ENCODE measurements around the gene SPATA32. TPM values are rescaled to one million over a fixed set of nuclear protein-coding genes. Genes with fewer than 3 reads are reported as not detected.
A peak's percentile ranks its signal among the peaks of the same experiment; 100 is the strongest.
"Not testable (repeated sequence)": the region's sequence is repeated elsewhere in the genome, so short reads cannot be mapped to it uniquely, and the experiment has no call there.

The SPATA32 gene
- total RNA-seq, 2 donors from 2014 or later: not detected

DNA sequence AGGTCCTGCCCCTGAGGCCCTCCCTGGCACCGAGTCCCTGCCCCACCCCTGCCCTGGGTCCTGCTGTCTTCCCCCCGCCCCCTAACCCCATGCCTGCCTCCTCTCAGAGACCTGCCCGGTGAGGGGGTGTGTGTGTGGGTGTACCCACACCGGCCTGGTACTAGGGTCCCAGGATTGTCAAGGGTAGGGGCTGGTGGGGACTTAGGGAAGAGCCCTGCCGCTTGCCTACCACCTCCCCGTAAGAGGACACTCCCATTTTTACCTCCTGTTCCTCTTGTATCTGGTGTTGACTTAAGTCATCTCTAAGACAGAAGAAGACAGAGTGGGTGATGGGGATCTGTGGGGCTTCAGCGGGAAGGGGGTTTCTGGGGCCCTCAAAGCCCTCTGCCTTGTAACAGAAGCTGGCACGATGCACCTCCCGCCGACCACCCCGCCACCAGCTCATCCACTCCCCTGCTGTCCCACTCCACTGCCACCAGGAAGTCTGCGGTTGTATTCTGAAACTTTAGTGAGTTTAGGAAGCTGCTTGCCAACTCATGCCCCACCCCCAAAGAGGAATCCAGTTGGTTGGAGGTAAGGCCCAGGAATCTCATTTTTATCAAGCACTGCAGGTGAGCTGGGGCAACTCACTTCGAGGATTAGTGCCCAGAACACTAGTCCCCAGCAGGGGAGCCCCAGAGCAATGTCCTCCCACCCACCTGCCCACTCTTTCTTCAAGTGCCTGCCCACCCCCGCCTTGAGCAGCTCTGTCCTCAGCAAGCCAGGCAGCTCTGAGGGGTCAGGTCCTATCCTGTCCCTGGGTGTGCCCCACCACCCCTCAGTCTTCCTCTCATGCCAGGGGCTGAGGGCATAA is 5.6 kb downstream of the SPATA32 start:
- intact Hi-C loops (cut with DNase I): no loop called here
- DNase-seq (ENCODE audit: low spot score): no peak

GRCh38 chr17:45255358-45255757 is 6.5 kb downstream of the SPATA32 start:
- no peak for DNase-seq (ENCODE audit: low spot score)
- intact Hi-C loops (cut with DNase I): no loop called here

DNA sequence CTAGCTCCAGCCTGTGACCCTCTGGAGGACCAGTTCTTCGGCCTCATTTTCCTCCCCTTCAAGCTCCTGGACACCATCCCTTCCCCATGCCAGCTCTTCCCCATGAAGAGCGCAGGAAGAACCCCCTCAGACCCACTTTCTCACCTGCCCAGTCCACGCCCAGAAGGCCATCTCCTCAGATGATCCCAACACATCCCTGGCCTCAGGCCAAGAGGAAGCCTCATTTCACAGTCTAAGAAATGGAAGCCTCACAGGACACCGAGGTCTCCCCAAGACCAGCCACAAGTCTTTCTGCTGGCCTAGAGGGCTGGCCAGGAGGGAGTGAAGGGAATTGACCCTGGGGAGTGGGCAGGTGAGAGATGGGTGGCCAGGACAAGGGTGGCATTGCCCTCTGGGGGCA is 8.0 kb downstream of the SPATA32 start:
- DNase-seq (ENCODE audit: low spot score): no peak
- intact Hi-C loops (cut with DNase I): no loop called here

GRCh38 chr17:45253237-45253636 is 8.7 kb downstream of the SPATA32 start:
- intact Hi-C loops (cut with DNase I); DNase-seq (ENCODE audit: low spot score): not testable (repeated sequence)

- intact Hi-C loops (cut with DNase I): no loop called here
- no peak for DNase-seq (ENCODE audit: low spot score)
Measured at GRCh38 chr17:45251931-45252330, 10.0 kb downstream of the SPATA32 start.

GRCh38 chr17:45248132-45248957 is 13.5 kb downstream of the SPATA32 start:
- intact Hi-C loops (cut with DNase I): loop anchor here in 1 of 2 donors (5.0 kb wide), 1 partner anchor 859 kb away; no protein-coding TSS in a partner anchor
- no peak for DNase-seq (ENCODE audit: low spot score)

- peak; percentile 93 for DNase-seq (ENCODE audit: low spot score)
- intact Hi-C loops (cut with DNase I): loop anchor here in 1 of 2 donors (5.0 kb wide), 1 partner anchor 860 kb away; no protein-coding TSS in a partner anchor
Measured at GRCh38 chr17:45247429-45248131, 14.3 kb downstream of the SPATA32 start.

GRCh38 chr17:45246861-45247428 is 14.9 kb downstream of the SPATA32 start:
- DNase-seq (ENCODE audit: low spot score): no peak
- intact Hi-C loops (cut with DNase I): loop anchor here in 1 of 2 donors (5.0 kb wide), 1 partner anchor 860 kb away; no protein-coding TSS in a partner anchor

DNA sequence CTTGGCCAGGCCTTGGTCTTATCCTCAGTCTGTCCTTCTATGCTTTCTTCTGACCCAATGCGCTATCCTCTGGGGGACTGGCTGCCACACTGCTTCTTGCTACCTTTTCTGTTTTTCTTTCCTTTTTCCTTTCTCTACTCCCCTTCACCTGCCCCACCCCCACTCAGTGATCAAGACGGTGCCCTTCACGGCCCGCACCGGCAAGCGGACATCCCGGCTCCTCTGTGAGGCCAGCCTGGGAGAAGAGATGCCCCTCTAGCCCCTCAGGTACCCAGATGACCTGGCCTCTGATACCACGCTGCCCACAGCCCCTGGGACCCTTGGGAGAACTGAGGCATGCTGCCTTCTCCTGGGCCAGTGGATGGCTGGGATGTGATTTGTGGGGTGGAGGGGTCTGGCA is 15.6 kb downstream of the SPATA32 start:
- intact Hi-C loops (cut with DNase I): loop anchor here in 1 of 2 donors (5.0 kb wide), 1 partner anchor 861 kb away; no protein-coding TSS in a partner anchor
- DNase-seq (ENCODE audit: low spot score): no peak

DNA sequence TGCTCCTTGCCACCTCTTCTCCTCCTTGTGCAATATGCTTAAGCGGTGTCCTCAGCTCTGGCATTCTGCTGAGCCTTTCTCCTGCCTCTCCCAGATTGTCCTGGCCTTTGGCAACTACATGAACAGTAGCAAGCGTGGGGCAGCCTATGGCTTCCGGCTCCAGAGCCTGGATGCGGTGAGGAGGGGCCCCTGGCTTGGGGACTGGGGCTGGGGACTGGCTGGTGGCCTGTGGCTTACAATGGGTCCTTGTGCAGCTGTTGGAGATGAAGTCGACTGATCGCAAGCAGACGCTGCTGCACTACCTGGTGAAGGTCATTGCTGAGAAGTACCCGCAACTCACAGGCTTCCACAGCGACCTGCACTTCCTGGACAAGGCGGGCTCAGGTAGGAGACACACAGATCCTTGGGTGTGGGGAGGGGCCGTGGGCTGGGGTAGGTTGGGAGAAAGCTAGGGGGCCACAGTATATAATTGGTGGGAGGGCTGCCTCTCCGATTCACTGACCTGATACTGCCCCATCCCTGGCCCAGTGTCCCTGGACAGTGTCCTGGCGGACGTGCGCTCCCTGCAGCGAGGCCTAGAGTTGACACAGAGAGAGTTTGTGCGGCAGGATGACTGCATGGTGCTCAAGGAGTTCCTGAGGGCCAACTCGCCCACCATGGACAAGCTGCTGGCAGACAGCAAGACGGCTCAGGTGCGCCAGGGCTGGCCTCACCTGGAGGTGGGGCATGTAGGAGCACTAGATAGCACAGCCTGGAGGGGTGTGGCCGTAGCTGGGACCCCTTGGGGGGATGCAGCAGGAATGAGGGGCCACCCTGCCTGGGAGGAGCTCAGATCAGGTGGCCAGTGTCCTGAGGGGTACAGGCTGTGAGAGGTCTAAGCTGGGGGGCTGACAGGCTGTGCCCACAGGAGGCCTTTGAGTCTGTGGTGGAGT is 16.9 kb downstream of the SPATA32 start:
- DNase-seq (ENCODE audit: low spot score): no peak
- intact Hi-C loops (cut with DNase I): loop anchor here in 1 of 2 donors (5.0 kb wide), 1 partner anchor 862 kb away; no protein-coding TSS in a partner anchor

DNA sequence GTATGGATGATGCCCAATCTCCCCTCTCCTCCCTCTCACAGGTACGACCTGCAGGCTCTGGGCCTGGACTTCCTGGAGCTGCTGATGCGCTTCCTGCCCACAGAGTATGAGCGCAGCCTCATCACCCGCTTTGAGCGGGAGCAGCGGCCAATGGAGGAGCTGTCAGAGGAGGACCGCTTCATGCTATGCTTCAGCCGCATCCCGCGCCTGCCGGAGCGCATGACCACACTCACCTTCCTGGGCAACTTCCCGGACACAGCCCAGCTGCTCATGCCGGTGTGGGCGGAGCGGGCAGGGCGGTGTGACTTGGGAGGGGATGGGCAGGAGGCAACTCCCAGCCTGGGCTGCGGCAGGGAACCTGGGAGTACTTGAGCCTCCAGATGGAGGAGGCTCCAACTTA is 18.1 kb downstream of the SPATA32 start:
- DNase-seq (ENCODE audit: low spot score): no peak
- intact Hi-C loops (cut with DNase I): no loop called here

- no peak for DNase-seq (ENCODE audit: low spot score)
- intact Hi-C loops (cut with DNase I): no loop called here
Measured at GRCh38 chr17:45242029-45242414, 19.9 kb downstream of the SPATA32 start.

GRCh38 chr17:45241328-45242028 is 20.4 kb downstream of the SPATA32 start:
- no peak for DNase-seq (ENCODE audit: low spot score)
- intact Hi-C loops (cut with DNase I): no loop called here

DNA sequence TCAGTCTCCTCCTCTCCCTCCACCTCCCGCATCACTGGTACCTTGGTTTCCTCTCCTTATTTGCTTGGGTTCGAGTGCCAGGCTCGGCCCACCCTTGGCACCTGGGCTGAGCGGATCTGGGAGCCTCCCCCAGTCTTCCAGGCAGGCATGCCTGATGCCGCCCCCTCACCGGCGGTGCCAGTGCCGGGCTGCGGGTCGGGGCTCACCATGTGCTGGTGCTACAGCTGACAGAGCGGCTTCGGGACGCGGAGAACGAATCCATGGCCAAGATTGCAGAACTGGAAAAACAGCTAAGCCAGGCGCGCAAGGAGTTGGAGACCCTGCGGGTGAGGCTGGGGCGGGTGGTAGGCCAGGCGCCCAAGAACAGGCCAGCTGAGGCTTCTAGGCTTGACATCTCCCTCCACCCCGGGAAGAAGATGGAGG is 21.0 kb downstream of the SPATA32 start:
- DNase-seq (ENCODE audit: low spot score): no peak
- intact Hi-C loops (cut with DNase I): no loop called here

DNA sequence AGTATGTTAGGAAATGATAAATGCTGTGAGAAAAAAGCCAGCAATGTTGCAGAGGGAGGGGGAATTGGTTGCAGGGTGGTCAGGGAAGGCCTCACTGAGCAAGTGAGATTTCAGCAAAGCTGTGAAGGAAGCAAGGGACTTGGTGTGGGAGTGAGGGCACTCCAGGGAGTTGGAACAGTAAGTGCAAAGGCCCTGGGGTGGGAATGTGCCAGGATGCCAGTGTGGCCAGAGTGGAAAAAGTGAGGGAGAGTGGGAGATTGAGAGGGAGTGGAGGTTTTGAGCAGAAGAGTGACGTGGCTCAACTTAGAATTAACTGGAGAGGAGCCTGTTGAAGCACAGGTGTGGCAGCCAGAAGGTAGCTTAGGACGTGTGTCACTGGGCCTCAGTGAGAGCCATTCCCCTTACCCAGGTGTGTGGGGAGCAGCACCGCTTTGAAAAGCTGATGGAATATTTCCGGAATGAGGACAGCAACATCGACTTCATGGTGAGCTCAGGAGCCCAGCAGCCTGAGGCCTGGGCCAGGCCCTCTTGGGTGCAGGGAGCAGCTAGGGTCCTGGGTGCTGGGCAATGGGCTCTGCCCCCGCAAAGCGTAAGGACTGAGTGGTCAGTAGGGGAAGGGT is 23.6 kb downstream of the SPATA32 start:
- DNase-seq (ENCODE audit: low spot score): no peak
- intact Hi-C loops (cut with DNase I): no loop called here

DNA sequence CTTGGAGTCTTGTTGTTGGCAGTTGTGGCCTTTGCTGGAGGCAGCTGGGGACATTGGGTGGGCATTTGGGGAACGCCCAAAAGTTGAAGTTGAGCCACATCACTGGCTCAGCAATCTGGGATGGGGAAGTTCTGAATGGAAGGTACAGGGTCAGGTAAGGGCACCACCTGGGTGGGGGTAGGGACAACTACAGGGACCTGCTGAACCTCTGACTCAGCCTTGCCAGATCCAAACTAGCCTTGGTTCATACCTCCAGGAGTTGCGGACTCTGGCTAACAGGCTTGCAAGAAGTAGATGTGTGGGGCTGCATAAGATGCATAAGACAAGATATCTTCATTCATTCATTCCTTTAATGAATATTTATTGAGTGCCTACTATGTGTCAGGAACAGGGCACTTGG is 24.2 kb downstream of the SPATA32 start:
- intact Hi-C loops (cut with DNase I): no loop called here
- DNase-seq (ENCODE audit: low spot score): no peak

DNA sequence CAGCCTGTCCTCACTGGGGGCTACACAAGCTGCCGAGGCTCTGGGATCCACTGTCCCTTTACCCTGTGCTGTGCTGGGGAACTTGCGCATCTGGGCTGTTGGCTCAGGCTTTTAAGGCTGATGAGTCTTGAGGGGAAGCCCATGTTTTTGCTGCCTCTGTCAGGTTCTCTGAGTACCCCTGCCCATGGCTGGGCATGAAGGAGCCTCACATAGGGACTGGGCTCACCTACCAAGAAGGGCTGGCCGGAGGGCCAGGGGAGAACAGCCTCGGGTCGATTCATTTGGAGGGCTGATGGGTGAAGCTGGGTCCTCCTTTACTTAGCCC is 25.6 kb downstream of the SPATA32 start:
- DNase-seq (ENCODE audit: low spot score): no peak
- intact Hi-C loops (cut with DNase I): no loop called here

Measured in posterior vena cava (tissue), 2 donors.